ENCODE measurements around the gene CAMTA2.

Gene CAMTA2

DNA sequence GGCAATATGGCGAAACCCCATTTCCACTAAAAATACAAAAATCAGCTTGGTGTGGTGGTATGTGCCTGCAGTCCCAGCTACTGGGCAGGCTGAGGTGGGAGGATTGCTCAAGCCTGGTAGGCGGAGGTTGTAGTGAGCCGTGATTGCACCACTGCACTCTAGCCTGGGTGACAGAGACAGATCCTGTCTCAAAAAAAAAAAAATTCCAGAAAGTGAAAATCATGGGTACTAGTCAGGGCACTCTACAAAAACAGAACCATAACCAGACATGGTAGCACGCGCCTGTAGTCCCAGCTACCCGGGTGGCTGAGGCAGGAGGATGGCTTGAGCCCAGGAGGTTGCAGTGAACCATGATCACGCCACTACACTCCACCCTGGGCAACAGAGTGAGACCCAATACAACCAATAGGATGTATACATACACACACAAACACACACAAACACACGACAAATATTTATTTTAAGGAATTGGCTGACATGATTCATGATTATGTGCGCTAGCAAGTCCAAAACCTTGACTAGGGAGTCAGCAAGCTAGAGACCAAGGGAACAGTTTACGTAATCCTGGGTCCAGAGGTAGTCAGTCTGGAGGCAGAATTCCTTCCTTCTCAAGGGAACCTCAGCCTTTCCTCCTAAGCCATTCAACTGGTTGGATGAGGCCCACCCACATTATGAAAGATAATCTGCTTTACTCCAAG lies 67.0 kb downstream of the CAMTA2 start:
- DNase-seq: no peak

DNA sequence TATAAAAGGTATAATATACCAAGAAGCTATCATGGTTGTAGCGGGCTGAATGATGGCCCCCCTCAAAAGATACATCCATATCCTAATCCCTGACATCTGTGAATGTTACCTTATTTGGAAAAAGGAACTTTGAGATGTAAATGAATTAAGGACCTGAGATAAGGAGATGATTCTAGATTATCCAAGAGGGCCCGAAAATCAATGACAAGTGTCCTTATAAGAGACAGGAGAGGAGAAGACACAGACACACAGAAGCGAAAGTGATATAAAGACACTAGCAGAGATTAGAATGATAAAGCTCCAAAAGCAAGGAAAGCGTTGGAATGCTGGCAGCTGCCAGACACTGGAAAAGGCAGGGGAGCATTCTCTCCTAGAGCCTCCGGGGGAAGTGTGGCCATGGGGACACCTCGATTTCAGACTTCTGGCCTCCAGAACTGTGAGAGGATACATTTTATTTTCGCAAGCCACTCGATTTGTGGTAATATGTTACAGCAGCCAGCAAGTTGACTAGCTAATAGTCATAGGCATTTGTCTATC lies 67.9 kb downstream of the CAMTA2 start:
- no peak for DNase-seq
